ENCODE measurements around the gene FKBP1B.

The FKBP1B gene

GRCh38 chr2:24048769-24049484 is 614 bp upstream of the FKBP1B start:
- ATAC-seq, result no peak
- TF ChIP-seq CSDC2 (CRISPR knock-in tag; IDR thresholded peaks at IDR 0.05), result no peak
- TF ChIP-seq ZNF8 (CRISPR knock-in tag; IDR thresholded peaks at IDR 0.05), result no peak
- no peak for TF ChIP-seq PATZ1 (CRISPR knock-in tag; IDR thresholded peaks at IDR 0.05; ENCODE audit: borderline replicate concordance)
- no peak for TF ChIP-seq TOX (CRISPR knock-in tag; IDR thresholded peaks at IDR 0.05; ENCODE audit: borderline replicate concordance)
- no peak for TF ChIP-seq ZFP3 (CRISPR knock-in tag; IDR thresholded peaks at IDR 0.05)
- TF ChIP-seq ZFP30 (CRISPR knock-in tag; IDR thresholded peaks at IDR 0.05), result no peak
- no peak for TF ChIP-seq POU6F1 (CRISPR knock-in tag; IDR thresholded peaks at IDR 0.05; ENCODE audit: borderline replicate concordance, low read depth)
- no peak for TF ChIP-seq ZC3H10 (CRISPR knock-in tag; IDR thresholded peaks at IDR 0.05)

- ATAC-seq, result peak; percentile 18
- no peak for TF ChIP-seq ZNF565 (CRISPR knock-in tag; conservative IDR thresholded peaks at IDR 0.05; ENCODE audit: low read depth)
Measured at GRCh38 chr2:24050041-24050979, 769 bp downstream of the FKBP1B start.

- no peak for TF ChIP-seq ZC3H10 (CRISPR knock-in tag; IDR thresholded peaks at IDR 0.05)
- TF ChIP-seq ISL1 (CRISPR knock-in tag; IDR thresholded peaks at IDR 0.05), result no peak
- TF ChIP-seq SNAI2 (CRISPR knock-in tag; IDR thresholded peaks at IDR 0.05), result no peak
- no peak for TF ChIP-seq GLIS3 (CRISPR knock-in tag; IDR thresholded peaks at IDR 0.05)
- TF ChIP-seq PATZ1 (CRISPR knock-in tag; IDR thresholded peaks at IDR 0.05; ENCODE audit: borderline replicate concordance), result no peak
- no peak for TF ChIP-seq CREB5 (CRISPR knock-in tag; IDR thresholded peaks at IDR 0.05; ENCODE audit: low read depth)
- TF ChIP-seq BACH2 (CRISPR knock-in tag; IDR thresholded peaks at IDR 0.05; ENCODE audit: borderline replicate concordance), result no peak
- no peak for ATAC-seq
Measured at GRCh38 chr2:24051833-24052232, 2.3 kb downstream of the FKBP1B start.

- ATAC-seq, result no peak
- no peak for TF ChIP-seq BACH2 (CRISPR knock-in tag; IDR thresholded peaks at IDR 0.05; ENCODE audit: borderline replicate concordance)
- no peak for TF ChIP-seq ZNF70 (CRISPR knock-in tag; IDR thresholded peaks at IDR 0.05)
- TF ChIP-seq CSRNP3 (CRISPR knock-in tag; IDR thresholded peaks at IDR 0.05), result no peak
- TF ChIP-seq ZNF565 (CRISPR knock-in tag; conservative IDR thresholded peaks at IDR 0.05; ENCODE audit: low read depth), result no peak
- no peak for TF ChIP-seq OSR1 (CRISPR knock-in tag; IDR thresholded peaks at IDR 0.05)
- TF ChIP-seq SNAI2 (CRISPR knock-in tag; IDR thresholded peaks at IDR 0.05), result no peak
- no peak for TF ChIP-seq ISL1 (CRISPR knock-in tag; IDR thresholded peaks at IDR 0.05)
- no peak for TF ChIP-seq GLIS3 (CRISPR knock-in tag; IDR thresholded peaks at IDR 0.05)
- TF ChIP-seq ARNTL (CRISPR knock-in tag; IDR thresholded peaks at IDR 0.05; ENCODE audit: borderline replicate concordance, low read depth), result no peak
- no peak for TF ChIP-seq TOX (CRISPR knock-in tag; IDR thresholded peaks at IDR 0.05; ENCODE audit: borderline replicate concordance)
- no peak for TF ChIP-seq PATZ1 (CRISPR knock-in tag; IDR thresholded peaks at IDR 0.05; ENCODE audit: borderline replicate concordance)
- no peak for TF ChIP-seq ZFP30 (CRISPR knock-in tag; IDR thresholded peaks at IDR 0.05)
- no peak for TF ChIP-seq ZFP3 (CRISPR knock-in tag; IDR thresholded peaks at IDR 0.05)
- TF ChIP-seq TSHZ2 (CRISPR knock-in tag; IDR thresholded peaks at IDR 0.05), result no peak
Measured at GRCh38 chr2:24052951-24053350, 3.4 kb downstream of the FKBP1B start.
